K562 (cell line): ENCODE data around the gene HSPA4. TPM values are rescaled to one million over a fixed set of nuclear protein-coding genes. Genes with fewer than 3 reads are reported as not detected.

Experiments
- ATAC-seq: fragments of 200-7000 bp; cut with Tn5 transposase; 3 replicates; pipeline ENCODE4 v1.9.1; 2020; ENCODE audit warnings: moderate library complexity
- BruUV-seq: library from RNA; stranded (reverse); fragments of 400-500 nt; replicated peaks from 2 replicates; lab custom pipeline; 2021; lab: Mats Ljungman, UMichigan
- CTCF ChIA-PET: fragments of 300-600 bp; formaldehyde crosslinking; extraction: SDS; loops from one replicate; lab custom pipeline; 2021; ENCODE audit warnings: low intra/inter-chr PET ratio; lab: Yijun Ruan, JAX
- POLR2A ChIA-PET: fragments of 300-600, 350-650 bp; sonication (Branson Sonifier 250); formaldehyde crosslinking; extraction: SDS; loops from one replicate; lab custom pipeline; 2021; ENCODE audit warnings: antibody characterized with exemption, inconsistent platforms; lab: Yijun Ruan, JAX
- DNase-seq, 4 experiments: peaks; one replicate each; pipeline versions ENCODE4 v3.0.0 to v3.0.0-alpha.2; 2011 to 2018; ENCODE audit warnings: low spot score in 3 of 4, mixed read lengths in 3 of 4; ENCODE audit errors: extremely low read depth in 1 of 4
- FAIRE-seq: peaks from 2 replicates; lab custom pipeline; 2011; peaks lifted over from hg19 to GRCh38; lab: Jason Lieb, UNC
- H2AFZ ChIP-seq: 2 replicates; pipeline ENCODE4 v1.6.0; 2011; ENCODE audit warnings: low read depth, low read length, control low read depth, inconsistent platforms
- H3K27ac ChIP-seq: fragments of 200-600 bp; 3 replicates; pipeline ENCODE4 v1.8.0; 2011; ENCODE audit warnings: low read depth, mild to moderate bottlenecking, control low read depth, inconsistent platforms, low read length, moderate library complexity, mixed read lengths; ENCODE audit errors: extremely low read depth
- H3K27me3 ChIP-seq, 2 experiments: fragments of 300-600 bp in 1 of 2; 2 replicates in 1 of 2; 3 replicates in 1 of 2; pipeline versions ENCODE4 v1.6.0 to v1.8.0; 2011; ENCODE audit warnings: inconsistent platforms in 2 of 2, low read length in 2 of 2, mild to moderate bottlenecking in 1 of 2, mixed read lengths in 1 of 2, moderate library complexity in 1 of 2; ENCODE audit not compliant: control insufficient read depth in 2 of 2, insufficient read depth in 2 of 2
- H3K36me3 ChIP-seq: fragments of 300-600 bp; 3 replicates; pipeline ENCODE4 v1.8.0; 2011; ENCODE audit warnings: mild to moderate bottlenecking, low read length, inconsistent platforms; ENCODE audit not compliant: control insufficient read depth, insufficient read depth
- H3K4me1 ChIP-seq, 2 experiments: fragments of 200-600 bp in 1 of 2; replicated peaks in 1 of 2; 2 replicates in 1 of 2; 3 replicates in 1 of 2; pipeline versions ENCODE4 v1.5.1 to v1.8.0; 2011; ENCODE audit warnings: inconsistent platforms in 2 of 2, low read length in 2 of 2, mild to moderate bottlenecking in 1 of 2, mixed read lengths in 1 of 2, moderate library complexity in 1 of 2; ENCODE audit not compliant: control insufficient read depth in 2 of 2, insufficient read depth in 2 of 2
- H3K4me2 ChIP-seq: 2 replicates; pipeline ENCODE4 v1.6.1; 2011; ENCODE audit warnings: low read length, control low read depth, inconsistent platforms, mixed read lengths; ENCODE audit not compliant: insufficient read depth
- H3K4me3 ChIP-seq: fragments of 200-600 bp; sonication (generic), shearing (Covaris generic); 2 replicates; pipeline ENCODE4 v1.5.1; 2016; ENCODE audit warnings: control low read depth, inconsistent platforms
- H3K79me2 ChIP-seq: fragments of 200-600 bp; 3 replicates; pipeline ENCODE4 v1.8.0; 2011; ENCODE audit warnings: low read length, inconsistent platforms; ENCODE audit not compliant: control insufficient read depth, insufficient read depth
- H3K9ac ChIP-seq, 2 experiments: 2 replicates each; pipeline versions ENCODE4 v1.6.0 to v1.6.1; 2011; ENCODE audit warnings: low read depth in 2 of 2, low read length in 2 of 2, control low read depth in 1 of 2, inconsistent platforms in 1 of 2, mild to moderate bottlenecking in 1 of 2, mixed read lengths in 1 of 2; ENCODE audit not compliant: insufficient read depth in 1 of 2
- H3K9me1 ChIP-seq: one replicate; pipeline ENCODE4 v1.6.0; 2011; ENCODE audit warnings: inconsistent platforms, mild to moderate bottlenecking, low read length, moderate library complexity; ENCODE audit not compliant: control insufficient read depth, insufficient read depth
- H3K9me3 ChIP-seq: replicated peaks from 2 replicates; pipeline ENCODE4 v1.5.1; 2011; ENCODE audit warnings: low read depth, low read length, inconsistent platforms; ENCODE audit not compliant: control insufficient read depth, insufficient read depth
- H4K20me1 ChIP-seq: replicated peaks from 2 replicates; pipeline ENCODE4 v1.6.1; 2011; ENCODE audit warnings: low read length, inconsistent platforms, mixed read lengths; ENCODE audit not compliant: control insufficient read depth, insufficient read depth
- ESRRA ChIP-seq: fragments of 450-650 bp; IDR thresholded peaks from 2 replicates; pipeline ENCODE4 v1.6.1; 2014; ENCODE audit warnings: low read depth, mild to moderate bottlenecking, moderate library complexity, borderline replicate concordance
- KDM5B ChIP-seq: fragments of 200-600 bp; sonication (generic); IDR thresholded peaks from 2 replicates; pipeline ENCODE4 v1.6.1; 2012; ENCODE audit warnings: low read depth, mild to moderate bottlenecking, moderate library complexity, low read length, control low read depth, inconsistent platforms; ENCODE audit not compliant: insufficient replicate concordance
- MAZ ChIP-seq, 2 experiments: fragments of 450-650 bp in 1 of 2; sonication (generic) in 1 of 2; formaldehyde crosslinking; IDR thresholded peaks in 1 of 2; conservative IDR thresholded peaks in 1 of 2; 2 replicates each; pipeline versions ENCODE4 v1.4.0 to v1.5.0; 2020; ENCODE audit warnings: mild to moderate bottlenecking in 1 of 2, missing genetic modification reagents in 1 of 2
- POLR2H ChIP-seq: IDR thresholded peaks from 2 replicates; pipeline ENCODE4 v1.6.1; 2016; ENCODE audit warnings: missing genetic modification characterization, low read depth, mild to moderate bottlenecking, control low read depth, missing compliant biosample characterization, moderate library complexity
- PTBP1 ChIP-seq: fragments of 200-400 bp; formaldehyde crosslinking; IDR thresholded peaks from 2 replicates; pipeline ENCODE4 v1.6.1; 2017; ENCODE audit warnings: low read depth, low read length
- RBM25 ChIP-seq: fragments of 200-400 bp; formaldehyde crosslinking; IDR thresholded peaks from 2 replicates; pipeline ENCODE4 v1.6.1; 2018; ENCODE audit warnings: low read length, low read depth, moderate library complexity; ENCODE audit not compliant: severe bottlenecking
- SFPQ ChIP-seq: fragments of 200-400 bp; formaldehyde crosslinking; IDR thresholded peaks from 2 replicates; pipeline ENCODE4 v1.6.1; 2017; ENCODE audit warnings: mild to moderate bottlenecking, low read depth, low read length, moderate library complexity
- SRSF9 ChIP-seq: fragments of 200-400 bp; formaldehyde crosslinking; IDR thresholded peaks from 2 replicates; pipeline ENCODE4 v1.6.1; 2017; ENCODE audit warnings: low read depth, low read length, borderline replicate concordance
- TGIF2 ChIP-seq: sonication (generic); formaldehyde crosslinking; IDR thresholded peaks from 2 replicates; pipeline ENCODE4 v1.8.1; 2022; ENCODE audit warnings: mild to moderate bottlenecking, missing genetic modification reagents, moderate library complexity
- ZC3H8 ChIP-seq: fragments of 450-650 bp; IDR thresholded peaks from 2 replicates; pipeline ENCODE4 v1.6.1; 2017
- ZKSCAN1 ChIP-seq: fragments of 150-350 bp; IDR thresholded peaks from 2 replicates; pipeline ENCODE4 v1.6.1; 2016; ENCODE audit warnings: low read depth, low read length
- ZNF592 ChIP-seq: fragments of 450-650 bp; IDR thresholded peaks from 2 replicates; pipeline ENCODE4 v1.6.1; 2017; ENCODE audit warnings: antibody characterized with exemption, mild to moderate bottlenecking
- ZNF785 ChIP-seq: fragments of 250-450 bp; sonication (Bioruptor Pico); IDR thresholded peaks from 2 replicates; pipeline ENCODE4 v1.4.0; 2020; ENCODE audit warnings: mild to moderate bottlenecking
- WGBS: fragments of 100-300 bp; shearing (Covaris generic); methylation state at CpG from one replicate; pipeline ENCODE4 v1.1.6; 2016; ENCODE audit warnings: low coverage, mixed read lengths; ENCODE audit not compliant: insufficient coverage; ENCODE audit errors: missing lambda C conversion rate; 5-methylcytosine and 5-hydroxymethylcytosine counted together
- in situ Hi-C: fragments of 300-500 bp; cut with MboI; formaldehyde crosslinking; loops from 4 replicates; pipeline ENCODE4 v1.15.0; 2018; ENCODE audit warnings: inconsistent platforms, mixed read lengths
- intact Hi-C: fragments of 100-400 bp; cut with micrococcal nuclease; formaldehyde crosslinking; loops from 2 replicates; pipeline ENCODE4 v1.14.2; 2022
- polyA plus RNA-seq, 8 experiments: library from polyadenylated mRNA; depleted of rRNA in 4 of 8; stranded (reverse) in 5 of 8; unstranded in 3 of 8; fragments of >200 nt; fragmentation: Nextera tagmentation in 2 of 8; fragmentation: Illumina TruSeq in 1 of 8; extraction: Ambion mirVana in 2 of 8; extraction: Trizol in 1 of 8; gene quantifications; 2 replicates each; pipeline versions ENCODE4 v1.2.1 to v1.2.3, GENCODE V29; 2011 to 2014; ENCODE audit warnings: inconsistent platforms in 1 of 8, missing spikeins in 1 of 8
- total RNA-seq, 7 experiments: library from RNA; depleted of rRNA in 6 of 7; stranded (reverse); fragments of >200 nt in 6 of 7; fragmentation: Illumina TruSeq in 2 of 7; extraction: Trizol in 2 of 7; gene quantifications; 2 replicates each; pipeline versions ENCODE4 v1.2.1 to v1.2.3, GENCODE V29; 2011 to 2021; ENCODE audit warnings: low replicate concordance in 1 of 7

HSPA4 gene
- total and polyA plus RNA-seq, 9 of the 15 experiments (the other 6 are each of a cell fraction or from before 2014, with no cell fraction given) = 90.3 to 286 (median 148) TPM

- peak overlapping the region; percentile 82 for H2AFZ ChIP-seq
- no peak overlapping the region for H3K4me3 ChIP-seq
- 43% methylated on average over 6 of the region's 6 CpGs for WGBS
- no peaks in the 10 kb centered on the region for H3K36me3 ChIP-seq
- peak overlapping the region in 1 of 2 experiments; percentile 30; a peak in 1 of 4 replicates for H3K9ac ChIP-seq
- no TSS peak for BruUV-seq
- DNase-seq = peak; percentile 47 to 62 (median 54)
- ChIA-PET CTCF (no interaction called here), POLR2A (interaction anchor here (0.5 to 1.4 kb wide), 4 partner anchors 15 to 658 kb away, joined by 3 to 8 read pairs (median 4); partner anchors contain the start of gene HSPA4)
- H3K4me1 ChIP-seq = peaks cover 0 to 12% of the 10 kb centered on the region in 2 experiments; a peak in 2 of 5 replicates
- peak; percentile 80 for ATAC-seq
- H3K9me1 ChIP-seq = no peaks in the 10 kb centered on the region
- FAIRE-seq = peak; percentile 67
- intact Hi-C loops = no loop called here
- no peaks in the 10 kb centered on the region for H3K79me2 ChIP-seq
- peak overlapping the region; percentile 20; the same call in 1 of the 2 replicates for H3K4me2 ChIP-seq
- no peaks in the 10 kb centered on the region for H3K9me3 ChIP-seq
- H4K20me1 ChIP-seq = no peaks in the 10 kb centered on the region
- in situ Hi-C loops = no loop called here
- peak overlapping the region; percentile 18; the same call in 1 of the 3 replicates for H3K27ac ChIP-seq
- no peaks in the 10 kb centered on the region for H3K27me3 ChIP-seq
- no peak for TF ChIP-seq ESRRA
- TF ChIP-seq ZC3H8 = no peak
- no peak for TF ChIP-seq MAZ (CRISPR knock-in tag; conservative IDR thresholded peaks at IDR 0.05 in 1 of 2, IDR thresholded peaks at IDR 0.05 in 1 of 2)
- TF ChIP-seq SRSF9 = no peak
- no peak for TF ChIP-seq POLR2H (tag)
- no peak for TF ChIP-seq SFPQ
- peak; percentile 64 for TF ChIP-seq ZNF592
- TF ChIP-seq RBM25 = no peak
- no peak for TF ChIP-seq TGIF2
- no peak for TF ChIP-seq PTBP1
- TF ChIP-seq ZKSCAN1 = no peak
- no peak for TF ChIP-seq ZNF785 (CRISPR knock-in tag)
- no peak for TF ChIP-seq KDM5B
These were observed 18.7 kb upstream of the HSPA4 start for GRCh38 chr5:133032852-133033742.
